ES-I3 (cell line): ENCODE data around the gene TBCD.

Experiments
- H3K36me3 ChIP-seq: 2 replicates; pipeline ENCODE4 v1.6.1; 2013; ENCODE audit warnings: mild to moderate bottlenecking, low read length, control low read depth, moderate library complexity; ENCODE audit not compliant: insufficient read depth
- H3K4me1 ChIP-seq: 2 replicates; pipeline ENCODE4 v1.6.1; 2013; ENCODE audit warnings: mild to moderate bottlenecking, control low read depth, low read length; ENCODE audit not compliant: insufficient read depth
- H3K9ac ChIP-seq: 2 replicates; pipeline ENCODE4 v1.6.1; 2013; ENCODE audit warnings: low read depth, mild to moderate bottlenecking, low read length, moderate library complexity
- H3K9me3 ChIP-seq: 2 replicates; pipeline ENCODE4 v1.6.1; 2013; ENCODE audit warnings: mild to moderate bottlenecking, low read length, moderate library complexity; ENCODE audit not compliant: control insufficient read depth, insufficient read depth

The TBCD gene

GRCh38 chr17:82860606-82861392, 108.9 kb downstream of the TBCD start:
- Histone ChIP-seq H3K9ac (no peak overlapping the region), H3K9me3 (no peaks in the 10 kb centered on the region), H3K4me1 (peaks cover 23% of the 10 kb centered on the region; the same call in 1 of the 2 replicates), H3K36me3 (no peaks in the 10 kb centered on the region; the same call in 1 of the 2 replicates)

GRCh38 chr17:82861393-82861775, 109.5 kb downstream of the TBCD start:
- peaks cover 23% of the 10 kb centered on the region; the same call in 1 of the 2 replicates for H3K4me1 ChIP-seq

GRCh38 chr17:82862191-82862590, 110.3 kb downstream of the TBCD start:
- Histone ChIP-seq H3K4me1 (peaks cover 23% of the 10 kb centered on the region; the same call in 1 of the 2 replicates), H3K9me3 (no peaks in the 10 kb centered on the region), H3K9ac (no peak overlapping the region), H3K36me3 (no peaks in the 10 kb centered on the region; the same call in 1 of the 2 replicates)

More at GRCh38 chr17:82861393-82861775, 109.5 kb downstream of the TBCD start:
- no peaks in the 10 kb centered on the region for H3K9me3 ChIP-seq
- no peak overlapping the region for H3K9ac ChIP-seq
- H3K36me3 ChIP-seq, result no peaks in the 10 kb centered on the region; the same call in 1 of the 2 replicates

- H3K36me3 ChIP-seq, result no peaks in the 10 kb centered on the region; the same call in 1 of the 2 replicates
- H3K9ac ChIP-seq, result no peak overlapping the region
- H3K4me1 ChIP-seq, result peaks cover 23% of the 10 kb centered on the region; the same call in 1 of the 2 replicates
- H3K9me3 ChIP-seq, result no peaks in the 10 kb centered on the region
These were observed 111.0 kb downstream of the TBCD start for GRCh38 chr17:82862737-82863382.

GRCh38 chr17:82863383-82863940, 111.6 kb downstream of the TBCD start:
- Histone ChIP-seq H3K36me3 (no peaks in the 10 kb centered on the region; the same call in 1 of the 2 replicates), H3K9me3 (no peaks in the 10 kb centered on the region), H3K9ac (no peak overlapping the region), H3K4me1 (peaks cover 23% of the 10 kb centered on the region; the same call in 1 of the 2 replicates)

GRCh38 chr17:82863941-82864712, 112.3 kb downstream of the TBCD start:
- Histone ChIP-seq H3K9ac (no peak overlapping the region), H3K9me3 (no peaks in the 10 kb centered on the region), H3K36me3 (no peaks in the 10 kb centered on the region; the same call in 1 of the 2 replicates), H3K4me1 (peaks cover 21% of the 10 kb centered on the region; the same call in 1 of the 2 replicates)

GRCh38 chr17:82864713-82865248, 112.9 kb downstream of the TBCD start:
- no peak overlapping the region for H3K9ac ChIP-seq
- no peaks in the 10 kb centered on the region; the same call in 1 of the 2 replicates for H3K36me3 ChIP-seq
- H3K4me1 ChIP-seq, result peaks cover 14% of the 10 kb centered on the region; the same call in 1 of the 2 replicates
- H3K9me3 ChIP-seq, result no peaks in the 10 kb centered on the region

- no peaks in the 10 kb centered on the region for H3K9me3 ChIP-seq
- H3K36me3 ChIP-seq, result peaks cover 2% of the 10 kb centered on the region; the same call in 1 of the 2 replicates
- peaks cover 11% of the 10 kb centered on the region; the same call in 1 of the 2 replicates for H3K4me1 ChIP-seq
- no peak overlapping the region for H3K9ac ChIP-seq
These were observed 113.4 kb downstream of the TBCD start for GRCh38 chr17:82865274-82865673.

GRCh38 chr17:82865774-82866395, 114.0 kb downstream of the TBCD start:
- no peaks in the 10 kb centered on the region for H3K9me3 ChIP-seq
- peaks cover 7% of the 10 kb centered on the region for H3K36me3 ChIP-seq
- no peak overlapping the region for H3K9ac ChIP-seq
- peaks cover 8% of the 10 kb centered on the region; the same call in 1 of the 2 replicates for H3K4me1 ChIP-seq

- no peaks in the 10 kb centered on the region for H3K9me3 ChIP-seq
- H3K36me3 ChIP-seq, result peaks cover 7% of the 10 kb centered on the region
- peaks cover 8% of the 10 kb centered on the region; the same call in 1 of the 2 replicates for H3K4me1 ChIP-seq
- H3K9ac ChIP-seq, result no peak overlapping the region
These were observed 114.8 kb downstream of the TBCD start for GRCh38 chr17:82866590-82867191.

GRCh38 chr17:82867763-82868325, 116.0 kb downstream of the TBCD start:
- Histone ChIP-seq H3K36me3 (peaks cover 7% of the 10 kb centered on the region), H3K9me3 (no peaks in the 10 kb centered on the region), H3K4me1 (peaks cover 8% of the 10 kb centered on the region; the same call in 1 of the 2 replicates), H3K9ac (no peak overlapping the region)

- Histone ChIP-seq H3K4me1 (peaks cover 7% of the 10 kb centered on the region; the same call in 1 of the 2 replicates), H3K36me3 (peaks cover 7% of the 10 kb centered on the region), H3K9me3 (no peaks in the 10 kb centered on the region), H3K9ac (no peak overlapping the region)
These were observed 116.9 kb downstream of the TBCD start for GRCh38 chr17:82868715-82869131.

GRCh38 chr17:82869536-82869935, 117.7 kb downstream of the TBCD start:
- Histone ChIP-seq H3K4me1 (no peaks in the 10 kb centered on the region), H3K9ac (no peak overlapping the region), H3K36me3 (peaks cover 7% of the 10 kb centered on the region), H3K9me3 (no peaks in the 10 kb centered on the region)
